HepG2 (cell line): ENCODE results near the gene IRAK2. TPM values are rescaled to one million over a fixed set of nuclear protein-coding genes. Genes with fewer than 3 reads are reported as not detected.
"Not testable (repeated sequence)": the region's sequence is repeated elsewhere in the genome, so short reads cannot be mapped to it uniquely, and the experiment has no call there.

Experiments
- ATAC-seq: fragments of 200-7000 bp; cut with Tn5 transposase; 3 replicates; pipeline ENCODE4 v1.9.1; 2020; ENCODE audit warnings: mild to moderate bottlenecking, moderate library complexity
- BruUV-seq: library from RNA; stranded (reverse); fragments of 400-500 nt; replicated peaks from 2 replicates; lab custom pipeline; 2021; lab: Mats Ljungman, UMichigan
- CTCF ChIA-PET: fragments of 300-600 bp; formaldehyde crosslinking; extraction: SDS; loops from one replicate; lab custom pipeline; 2021; ENCODE audit warnings: low total read pairs, inconsistent platforms, low intra/inter-chr PET ratio; lab: Yijun Ruan, JAX
- POLR2A ChIA-PET: fragments of 350-600 bp; sonication (Branson Sonifier 250); formaldehyde crosslinking; loops from one replicate; lab custom pipeline; 2020; ENCODE audit warnings: antibody characterized with exemption, inconsistent platforms; lab: Yijun Ruan, JAX
- DNase-seq: peaks from one replicate; pipeline ENCODE4 v3.0.0-alpha.2; 2015; ENCODE audit warnings: low spot score
- FAIRE-seq: peaks from 3 replicates; lab custom pipeline; 2011; peaks lifted over from hg19 to GRCh38; lab: Jason Lieb, UNC
- H2AFZ ChIP-seq: one replicate; pipeline ENCODE4 v1.6.1; 2011; ENCODE audit warnings: low read length, inconsistent platforms
- H3K27ac ChIP-seq: fragments of 300-600 bp; 3 replicates; pipeline ENCODE4 v1.8.0; 2011; ENCODE audit warnings: mixed run types, mild to moderate bottlenecking, mixed read lengths, low read length, inconsistent platforms; ENCODE audit not compliant: insufficient read depth; ENCODE audit errors: extremely low read length
- H3K27me3 ChIP-seq, 2 experiments: fragments of 200-600 bp in 1 of 2; 2 replicates in 1 of 2; 3 replicates in 1 of 2; pipeline versions ENCODE4 v1.6.0 to v1.8.0; 2011; ENCODE audit warnings: low read length in 2 of 2, mild to moderate bottlenecking in 2 of 2, moderate library complexity in 2 of 2, inconsistent platforms in 1 of 2; ENCODE audit not compliant: insufficient read depth in 2 of 2, control insufficient read depth in 1 of 2
- H3K36me3 ChIP-seq, 2 experiments: fragments of 200-600 bp in 1 of 2; replicated peaks in 1 of 2; 2 replicates in 1 of 2; 3 replicates in 1 of 2; pipeline versions ENCODE4 v1.5.1 to v1.8.0; 2011; ENCODE audit warnings: low read length in 2 of 2, inconsistent platforms in 1 of 2; ENCODE audit not compliant: insufficient read depth in 2 of 2, control insufficient read depth in 1 of 2
- H3K4me1 ChIP-seq: 2 replicates; pipeline ENCODE4 v1.5.1; 2012; ENCODE audit warnings: low read length, inconsistent platforms; ENCODE audit not compliant: insufficient read depth
- H3K4me2 ChIP-seq: 2 replicates; pipeline ENCODE4 v1.6.0; 2011; ENCODE audit warnings: low read depth, low read length, inconsistent platforms
- H3K4me3 ChIP-seq, 3 experiments: fragments of 200-600 bp in 1 of 3; sonication (generic), shearing (Covaris generic) in 1 of 3; replicated peaks in 1 of 3; 2 replicates each; pipeline ENCODE4 v1.5.1; 2011 to 2016; ENCODE audit warnings: low read length in 3 of 3, inconsistent platforms in 2 of 3, low read depth in 2 of 3, mild to moderate bottlenecking in 2 of 3, control low read depth in 1 of 3, mixed read lengths in 1 of 3; ENCODE audit not compliant: insufficient read depth in 1 of 3
- H3K79me2 ChIP-seq: one replicate; pipeline ENCODE4 v1.6.1; 2011; ENCODE audit warnings: low read length, inconsistent platforms; ENCODE audit not compliant: insufficient read depth
- H3K9ac ChIP-seq: 2 replicates; pipeline ENCODE4 v1.6.0; 2011; ENCODE audit warnings: mild to moderate bottlenecking, low read depth, low read length, inconsistent platforms; ENCODE audit not compliant: insufficient read depth
- H3K9me3 ChIP-seq: 2 replicates; pipeline ENCODE4 v1.5.1; 2012; ENCODE audit warnings: mild to moderate bottlenecking, low read length
- H4K20me1 ChIP-seq: 2 replicates; pipeline ENCODE4 v1.6.0; 2011; ENCODE audit warnings: inconsistent platforms, mild to moderate bottlenecking, low read length, moderate library complexity; ENCODE audit not compliant: insufficient read depth
- ASH2L ChIP-seq: fragments of 300-600, 200-600 bp; sonication (generic); IDR thresholded peaks from 2 replicates; pipeline ENCODE4 v1.7.0; 2017; ENCODE audit warnings: low read depth, mild to moderate bottlenecking, moderate library complexity, mixed read lengths, low read length; ENCODE audit not compliant: insufficient read length
- EHMT2 ChIP-seq: fragments of 200-600 bp; sonication (generic); IDR thresholded peaks from 2 replicates; pipeline ENCODE4 v1.7.0; 2017; ENCODE audit warnings: antibody characterized with exemption, low read depth, low read length, borderline replicate concordance
- HMG20B ChIP-seq: conservative IDR thresholded peaks from 2 replicates; pipeline ENCODE4 v1.6.1; 2016; ENCODE audit warnings: missing genetic modification reagents, missing compliant biosample characterization
- MXI1 ChIP-seq: IDR thresholded peaks from 3 replicates; pipeline ENCODE4 v1.6.1; 2012; ENCODE audit warnings: low read depth, low read length, inconsistent platforms, borderline replicate concordance
- PRDM4 ChIP-seq: sonication (generic); formaldehyde crosslinking; IDR thresholded peaks from 2 replicates; pipeline ENCODE4 v1.9.0; 2021; ENCODE audit warnings: missing genetic modification reagents, borderline replicate concordance
- SETDB1 ChIP-seq: sonication (generic); formaldehyde crosslinking; IDR thresholded peaks from 2 replicates; pipeline ENCODE4 v1.5.1; 2020; ENCODE audit warnings: missing genetic modification reagents, mild to moderate bottlenecking, borderline replicate concordance
- SMYD3 ChIP-seq: sonication (generic); formaldehyde crosslinking; IDR thresholded peaks from 2 replicates; pipeline ENCODE4 v1.8.1; 2023; ENCODE audit warnings: mild to moderate bottlenecking, missing genetic modification reagents
- SOX6 ChIP-seq, 2 experiments: fragments of 450-650 bp in 1 of 2; sonication (generic) in 1 of 2; formaldehyde crosslinking in 1 of 2; IDR thresholded peaks; 2 replicates each; pipeline versions ENCODE4 v1.4.0 to v1.6.1; 2017 to 2020; ENCODE audit warnings: antibody characterized with exemption in 1 of 2, mild to moderate bottlenecking in 1 of 2, missing genetic modification reagents in 1 of 2
- SP1 ChIP-seq, 2 experiments: fragments of 450-650 bp in 1 of 2; sonication (generic) in 1 of 2; formaldehyde crosslinking in 1 of 2; IDR thresholded peaks; 2 replicates each; pipeline versions ENCODE4 v1.4.0 to v1.6.1; 2016 to 2020; ENCODE audit warnings: missing genetic modification reagents in 1 of 2
- THRA ChIP-seq: sonication (generic); formaldehyde crosslinking; IDR thresholded peaks from 2 replicates; pipeline ENCODE4 v1.4.0; 2020; ENCODE audit warnings: missing genetic modification reagents, borderline replicate concordance
- TMF1 ChIP-seq: sonication (generic); formaldehyde crosslinking; IDR thresholded peaks from 2 replicates; pipeline ENCODE4 v1.8.1; 2022; ENCODE audit warnings: low read depth, missing genetic modification reagents
- ZNF232 ChIP-seq: sonication (generic); formaldehyde crosslinking; IDR thresholded peaks from 2 replicates; pipeline ENCODE4 v1.4.0; 2020; ENCODE audit warnings: missing genetic modification reagents, borderline replicate concordance
- ZNF740 ChIP-seq: sonication (generic); formaldehyde crosslinking; IDR thresholded peaks from 2 replicates; pipeline ENCODE4 v1.4.0; 2020; ENCODE audit warnings: missing genetic modification reagents
- WGBS: methylation state at CpG from one replicate; pipeline ENCODE4 v1.1.6; 2017; ENCODE audit warnings: low lambda C conversion rate; 5-methylcytosine and 5-hydroxymethylcytosine counted together
- in situ Hi-C: cut with HindIII; loops from 2 replicates; pipeline ENCODE4 v1.10.0; 2017; ENCODE audit warnings: low pct_unique_long_range_greater_than_20kb; ENCODE audit not compliant: extremely low pct_ligation_motif_present
- intact Hi-C: fragments of 100-400 bp; cut with micrococcal nuclease; formaldehyde crosslinking; loops from one replicate; pipeline ENCODE4 v1.10.0; 2022; ENCODE audit not compliant: unreplicated experiment
- polyA plus RNA-seq, 8 experiments: library from polyadenylated mRNA; depleted of rRNA in 3 of 8; stranded (reverse) in 7 of 8; unstranded in 1 of 8; fragments of >200 nt; fragmentation: Illumina TruSeq in 4 of 8; extraction: Trizol in 4 of 8; gene quantifications; 2 replicates each; pipeline versions ENCODE4 v1.2.1 to v1.2.3, GENCODE V29; 2011 to 2016; ENCODE audit warnings: low read depth in 4 of 8, missing spikeins in 1 of 8, mixed read lengths in 1 of 8; ENCODE audit not compliant: insufficient read depth in 1 of 8
- total RNA-seq, 5 experiments: library from RNA; depleted of rRNA; stranded (reverse); fragments of >200 nt; fragmentation: Illumina TruSeq; extraction: Trizol; gene quantifications; 2 replicates each; pipeline ENCODE4 v1.2.3, GENCODE V29; 2016; ENCODE audit warnings: low read depth in 1 of 5

IRAK2 gene
- total and polyA plus RNA-seq, 2 of the 13 experiments (the other 11 are each of a cell fraction or from before 2014, with no cell fraction given) = 13.1 to 23.3 TPM

GRCh38 chr3:10265833-10266232, 101.1 kb downstream of the IRAK2 start:
- POLR2A ChIA-PET = interaction anchor here (1.1 kb wide), 1 partner anchor 17 kb away, joined by 4 read pairs; the partner anchor contains the start of gene TATDN2
- no peak overlapping the region for H3K4me2 ChIP-seq
- TF ChIP-seq SETDB1 (no peak), MXI1 (no peak), EHMT2 (no peak), TMF1 (CRISPR knock-in tag) (no peak), PRDM4 (CRISPR knock-in tag) (no peak), SP1 (IDR thresholded peaks at IDR 0.05) (no peak), SP1 (CRISPR knock-in tag; IDR thresholded peaks at IDR 0.05) (no peak), ASH2L (no peak), THRA (CRISPR knock-in tag) (no peak), SOX6 (IDR thresholded peaks at IDR 0.05) (no peak), SOX6 (CRISPR knock-in tag; IDR thresholded peaks at IDR 0.05) (no peak), HMG20B (CRISPR knock-in tag) (no peak), ZNF232 (CRISPR knock-in tag) (no peak), SMYD3 (no peak), ZNF740 (CRISPR knock-in tag) (no peak)
- ATAC-seq (no peak), FAIRE-seq (no peak), DNase-seq (no peak)
- intact Hi-C loops (no loop called here), in situ Hi-C loops (no loop called here)
- peaks cover 88% of the 10 kb centered on the region for H3K79me2 ChIP-seq
- H3K9ac ChIP-seq = no peak overlapping the region
- no peak overlapping the region for H3K4me3 ChIP-seq
- H4K20me1 ChIP-seq = peaks cover 32% of the 10 kb centered on the region
- CTCF ChIA-PET = no interaction called here
- no peaks in the 10 kb centered on the region for H3K27me3 ChIP-seq
- 98% methylated on average over 2 of the region's 2 CpGs for WGBS
- no peaks in the 10 kb centered on the region for H3K9me3 ChIP-seq
- H3K36me3 ChIP-seq = peaks cover 28 to 86% of the 10 kb centered on the region in 2 experiments
- H3K27ac ChIP-seq = no peak overlapping the region
- H3K4me1 ChIP-seq = peaks cover 25% of the 10 kb centered on the region
- no peak overlapping the region for H2AFZ ChIP-seq
- BruUV-seq = no TSS peak

GRCh38 chr3:10266936-10267335, 102.2 kb downstream of the IRAK2 start:
- DNase-seq, POLR2A ChIA-PET, in situ Hi-C loops, H3K9me3 ChIP-seq, BruUV-seq, FAIRE-seq, H3K4me3 ChIP-seq, intact Hi-C loops, CTCF ChIA-PET, H3K4me2 ChIP-seq, H2AFZ ChIP-seq, H3K27ac ChIP-seq, H3K27me3 ChIP-seq, H3K9ac ChIP-seq, ATAC-seq: not testable (repeated sequence)
- peaks cover 32% of the 10 kb centered on the region for H4K20me1 ChIP-seq
- H3K79me2 ChIP-seq = peaks cover 86% of the 10 kb centered on the region
- 94% methylated on average over 7 of the region's 7 CpGs for WGBS
- H3K36me3 ChIP-seq = peaks cover 28 to 87% of the 10 kb centered on the region in 2 experiments
- H3K4me1 ChIP-seq = peaks cover 25% of the 10 kb centered on the region
